ENCODE data around the gene TNFRSF19.

The TNFRSF19 gene

DNA sequence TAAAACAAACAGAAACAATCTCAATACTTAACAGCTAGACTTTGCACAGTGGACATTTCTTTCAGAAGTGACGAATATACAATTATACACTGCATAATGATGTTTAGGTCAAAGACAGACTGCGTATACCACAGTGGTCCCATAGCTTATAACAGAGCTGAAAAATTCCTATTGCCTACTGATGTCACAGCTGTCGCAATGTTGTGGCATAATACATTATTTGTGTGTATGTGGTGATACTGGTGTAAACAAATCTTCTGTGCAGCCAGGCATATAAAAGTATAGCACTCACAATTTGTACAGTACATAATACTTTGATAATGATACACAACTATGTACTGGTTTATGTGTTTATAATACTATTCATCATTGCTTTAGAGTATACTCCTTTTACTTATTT, 116.7 kb downstream of the TNFRSF19 start:
- no peak for DNase-seq (ENCODE audit: low read depth)

DNA sequence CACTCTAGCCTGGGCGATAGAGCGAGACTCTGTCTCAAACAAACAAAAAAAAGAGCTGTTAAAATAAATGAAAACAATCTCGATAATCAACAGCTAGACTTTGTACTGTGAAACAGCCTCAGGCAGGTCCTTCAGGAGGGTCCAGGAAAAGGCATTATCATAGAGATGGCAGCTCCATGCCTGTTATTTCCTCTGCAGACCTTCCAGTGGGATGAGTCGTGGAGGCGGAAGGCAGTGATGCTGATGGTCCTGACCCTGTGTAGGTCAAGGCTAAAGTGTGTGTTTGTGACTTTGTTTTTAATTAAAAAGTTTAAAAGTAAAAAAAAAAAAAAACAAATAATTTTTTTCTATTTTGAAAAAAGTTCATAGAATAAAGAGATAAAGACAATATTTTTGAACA, 117.4 kb downstream of the TNFRSF19 start:
- no peak for DNase-seq (ENCODE audit: low read depth)

GRCh38 chr13:23688336-23688735, 118.1 kb downstream of the TNFRSF19 start:
- DNase-seq (ENCODE audit: low read depth): no peak

- DNase-seq (ENCODE audit: low read depth): no peak
Observed at GRCh38 chr13:23690668-23691067, 120.5 kb downstream of the TNFRSF19 start.

DNA sequence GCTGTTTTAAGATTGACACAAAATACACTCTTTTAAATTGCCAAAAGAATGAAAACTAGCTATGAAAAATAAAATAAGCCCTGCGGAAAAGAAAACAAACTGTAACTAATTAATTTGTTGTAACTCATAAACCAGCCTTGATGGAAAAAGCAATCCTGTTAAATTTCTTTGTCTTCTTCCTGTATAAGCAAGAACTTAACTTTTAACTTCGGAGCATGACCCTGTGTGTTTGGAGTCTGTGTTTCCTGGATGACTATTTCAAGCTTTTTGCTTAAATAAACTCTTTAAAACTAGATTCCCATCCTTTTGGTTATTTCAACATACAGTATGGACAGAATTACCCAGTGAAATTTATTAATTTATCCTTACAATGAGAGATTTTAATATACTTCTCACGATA, 122.6 kb downstream of the TNFRSF19 start:
- no peak for DNase-seq (ENCODE audit: low read depth)

- DNase-seq (ENCODE audit: low read depth): no peak
Observed at GRCh38 chr13:23695196-23695595, 125.0 kb downstream of the TNFRSF19 start.

- DNase-seq (ENCODE audit: low read depth): peak; percentile 33
Observed at GRCh38 chr13:23695711-23696464, 125.7 kb downstream of the TNFRSF19 start.

DNA sequence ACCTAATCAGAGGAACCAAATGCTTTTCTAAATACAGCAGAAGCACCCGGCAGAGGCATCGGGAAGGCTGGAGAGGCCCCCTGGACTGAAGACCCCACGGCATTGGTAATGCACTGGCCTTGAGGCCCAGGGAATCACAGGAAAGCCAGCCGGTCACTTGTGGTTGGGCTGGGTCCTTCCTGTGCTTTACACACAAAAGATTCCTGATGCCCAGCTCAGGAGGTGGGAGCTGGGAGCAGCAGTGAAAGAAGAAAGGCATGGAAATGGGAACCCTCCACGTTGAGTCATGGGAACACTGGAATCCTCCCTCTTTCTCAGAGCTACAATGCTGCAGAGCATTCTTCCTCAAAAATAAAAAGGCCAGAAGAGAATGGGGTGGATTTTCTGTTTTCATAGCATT, 126.4 kb downstream of the TNFRSF19 start:
- DNase-seq (ENCODE audit: low read depth): no peak

- no peak for DNase-seq (ENCODE audit: low read depth)
Observed at GRCh38 chr13:23697772-23698313, 127.6 kb downstream of the TNFRSF19 start.

DNA sequence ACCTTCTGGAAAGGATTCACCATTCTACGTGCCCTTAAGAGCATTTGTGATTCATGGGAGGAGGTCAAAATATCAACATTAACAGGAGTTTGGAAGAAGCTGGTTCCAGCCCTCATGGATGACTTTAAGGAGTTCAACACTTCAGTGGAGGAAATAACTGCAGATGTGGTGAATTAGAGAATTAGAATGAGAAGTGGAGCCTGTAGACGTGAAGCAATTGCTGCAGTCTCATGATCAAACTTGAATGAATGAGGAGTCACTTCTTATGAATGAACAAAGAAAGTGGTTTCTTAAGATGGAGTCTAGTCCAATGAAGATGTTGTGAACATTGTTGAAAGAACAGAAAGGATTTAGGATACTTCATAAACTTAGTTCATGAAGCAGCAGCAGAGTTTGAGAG, 129.1 kb downstream of the TNFRSF19 start:
- no peak for DNase-seq (ENCODE audit: low read depth)

GRCh38 chr13:23701186-23701585, 131.0 kb downstream of the TNFRSF19 start:
- no peak for DNase-seq (ENCODE audit: low read depth)

DNA sequence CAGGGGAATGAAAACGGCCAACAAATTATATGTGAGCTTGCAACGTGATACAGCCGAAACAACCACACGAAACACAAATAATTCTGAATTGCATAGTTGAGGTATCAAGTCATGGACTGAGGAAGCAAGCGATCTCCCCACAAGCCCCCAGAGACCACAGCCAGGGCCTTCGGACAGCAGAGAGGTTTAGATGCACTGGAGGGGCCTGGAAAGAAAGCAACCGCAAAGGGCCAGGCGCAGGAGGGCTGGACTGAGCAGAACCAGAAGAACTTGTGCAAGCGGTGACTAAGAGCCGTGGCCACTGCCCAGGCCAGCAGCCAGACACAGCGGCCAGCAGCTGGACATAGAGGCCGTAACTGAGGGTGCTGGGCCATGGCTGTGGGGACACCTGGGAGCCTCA, 131.4 kb downstream of the TNFRSF19 start:
- no peak for DNase-seq (ENCODE audit: low read depth)

DNA sequence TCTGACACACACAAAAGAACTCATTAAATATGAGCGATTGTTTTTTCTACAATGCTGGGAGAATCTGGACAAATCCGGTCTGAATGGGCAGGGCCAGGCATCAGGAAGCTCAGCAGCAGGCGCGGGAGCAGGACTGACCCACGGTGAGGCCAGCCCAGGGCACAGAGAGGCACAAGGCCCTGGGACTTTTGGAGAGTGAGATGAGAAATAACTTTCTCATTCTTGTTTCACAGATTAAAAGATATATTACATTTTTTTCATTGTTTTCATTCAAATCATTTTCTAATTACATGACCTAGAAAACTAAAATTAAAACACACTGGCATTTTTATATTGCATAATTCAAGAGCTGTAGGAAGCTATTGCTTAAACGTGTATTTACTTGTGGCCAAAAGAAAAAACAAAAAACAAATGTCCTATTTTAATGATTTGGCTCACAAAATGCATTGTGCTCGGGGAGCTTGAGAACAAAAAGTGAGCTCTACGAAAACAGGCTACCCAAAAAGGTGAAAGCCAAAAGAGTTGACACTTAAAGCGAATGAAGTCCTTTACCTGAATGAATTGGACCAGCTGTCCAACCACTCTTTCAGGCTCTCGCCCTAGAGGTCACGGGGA, 133.1 kb downstream of the TNFRSF19 start:
- no peak for DNase-seq (ENCODE audit: low read depth)

GRCh38 chr13:23705583-23705982, 135.4 kb downstream of the TNFRSF19 start:
- no peak for DNase-seq (ENCODE audit: low read depth)

GRCh38 chr13:23707674-23708073, 137.5 kb downstream of the TNFRSF19 start:
- DNase-seq (ENCODE audit: low read depth): no peak

- no peak for DNase-seq (ENCODE audit: low read depth)
Observed at GRCh38 chr13:23709536-23709935, 139.3 kb downstream of the TNFRSF19 start.

DNA sequence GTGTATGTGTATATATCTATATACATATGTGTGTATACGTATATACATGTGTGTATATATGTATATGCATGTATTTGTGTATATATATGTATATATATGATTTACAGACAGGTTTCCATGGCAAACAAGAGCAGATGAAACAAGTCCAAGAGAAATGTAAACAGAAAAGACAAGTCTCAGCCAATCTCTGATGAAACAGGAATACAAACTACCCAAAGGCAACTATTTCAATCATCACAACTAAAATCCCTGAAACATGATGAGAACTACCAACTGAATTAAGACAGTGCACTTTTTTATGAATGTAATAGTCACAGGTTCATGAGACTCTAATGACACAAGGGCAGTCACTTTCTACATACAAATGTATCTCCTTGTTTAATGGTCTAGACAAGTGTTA, 140.2 kb downstream of the TNFRSF19 start:
- no peak for DNase-seq (ENCODE audit: low read depth)

GRCh38 chr13:23711355-23711754, 141.1 kb downstream of the TNFRSF19 start:
- no peak for DNase-seq (ENCODE audit: low read depth)

GRCh38 chr13:23714672-23715071, 144.5 kb downstream of the TNFRSF19 start:
- no peak for DNase-seq (ENCODE audit: low read depth)

GRCh38 chr13:23715092-23715761, 145.0 kb downstream of the TNFRSF19 start:
- DNase-seq (ENCODE audit: low read depth): no peak

DNA sequence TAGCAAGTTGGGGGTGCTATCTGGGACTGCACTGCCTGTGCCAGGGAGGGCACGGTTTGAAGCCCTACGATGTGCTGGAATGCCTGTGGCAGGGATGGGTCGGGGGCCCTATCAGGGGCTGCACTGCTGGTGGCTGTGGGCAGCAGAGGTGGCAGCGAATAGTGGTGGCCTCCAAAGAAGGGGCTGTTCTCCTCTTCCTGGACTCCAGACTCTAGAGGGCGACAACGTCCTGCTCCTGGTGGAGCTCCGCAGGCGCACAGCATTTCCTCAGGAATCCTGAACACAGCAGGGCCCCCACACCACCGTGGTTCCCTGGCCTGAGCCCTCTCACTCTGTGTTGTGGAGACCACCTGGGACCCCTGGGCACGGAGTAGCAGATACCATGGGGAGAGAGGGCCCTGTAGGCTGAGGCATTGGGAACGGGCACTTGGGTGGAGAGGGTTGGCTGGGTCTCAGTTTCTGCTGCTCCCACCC, 145.6 kb downstream of the TNFRSF19 start:
- no peak for DNase-seq (ENCODE audit: low read depth)

DNA sequence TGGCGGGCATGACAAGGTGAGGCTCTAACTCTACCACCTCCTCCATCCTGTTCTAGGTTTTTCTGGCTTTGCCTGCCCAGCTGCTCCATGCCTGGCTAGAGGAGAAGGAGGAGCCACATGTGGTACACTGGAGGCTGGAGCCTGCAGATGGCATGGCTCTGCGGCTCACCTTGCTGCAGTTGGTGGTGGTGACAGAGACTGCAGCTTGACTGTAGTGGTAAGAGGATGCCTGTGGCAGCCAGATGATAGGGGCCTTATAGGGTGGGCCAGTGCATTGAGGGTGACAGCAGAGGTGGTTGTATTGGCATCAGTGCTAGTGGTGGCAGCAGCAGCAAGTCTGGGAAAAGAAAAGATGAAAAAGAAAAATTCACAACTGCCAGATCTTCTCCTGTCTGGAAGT, 146.2 kb downstream of the TNFRSF19 start:
- no peak for DNase-seq (ENCODE audit: low read depth)

DNA sequence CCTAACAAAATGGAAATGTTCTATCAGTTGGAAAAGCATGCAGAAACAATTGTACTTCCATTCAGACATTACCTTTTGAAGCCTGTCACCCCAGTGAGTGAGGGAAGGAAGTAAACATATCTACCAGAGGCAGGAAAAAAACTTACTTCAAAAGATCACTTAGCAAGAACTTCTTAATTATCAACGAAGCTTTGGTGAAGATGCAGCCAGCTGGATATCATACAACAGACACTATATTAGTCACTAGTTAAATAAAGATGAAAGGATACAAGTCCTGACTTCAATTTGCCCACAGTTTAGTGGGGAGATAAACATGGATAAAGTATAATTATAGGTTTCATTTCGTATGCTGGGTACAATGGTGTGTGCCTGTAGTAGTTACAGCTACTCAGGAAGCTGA, 148.8 kb downstream of the TNFRSF19 start:
- no peak for DNase-seq (ENCODE audit: low read depth)
